ENCODE results near the gene ATP5PD. TPM values are rescaled to one million over a fixed set of nuclear protein-coding genes. Genes with fewer than 3 reads are reported as not detected.
"Not testable (repeated sequence)": the region's sequence is repeated elsewhere in the genome, so short reads cannot be mapped to it uniquely, and the experiment has no call there.

The ATP5PD gene
- total RNA-seq, 1 donor, result 278 TPM

- Histone ChIP-seq H3K9me3 (ENCODE audit: low read depth, low read length) (no peaks in the 10 kb centered on the region), H3K27me3 (ENCODE audit: insufficient read depth, low read length) (no peaks in the 10 kb centered on the region), H2AFZ (ENCODE audit: low read length) (no peak overlapping the region), H3K4me1 (ENCODE audit: insufficient read depth, low read length) (peaks cover 18% of the 10 kb centered on the region), H3K4me3 (ENCODE audit: insufficient read depth, low read length) (no peak overlapping the region), H4K20me1 (ENCODE audit: insufficient read depth, low read length) (peaks cover 3% of the 10 kb centered on the region), H3K27ac (ENCODE audit: low read depth, low read length) (no peak overlapping the region), H3K4me2 (ENCODE audit: insufficient read depth, low read length) (no peak overlapping the region), H3K36me3 (ENCODE audit: insufficient read depth, low read length) (peaks cover 33% of the 10 kb centered on the region), H3K79me2 (ENCODE audit: insufficient read depth, low read length) (peaks cover 38% of the 10 kb centered on the region)
- no peak for TF ChIP-seq CTCF (IDR thresholded peaks at IDR 0.05; ENCODE audit: extremely low read depth, low read depth, low read length)
- DNase-seq (ENCODE audit: insufficient read length, low spot score, missing footprints), result peak; percentile 31
Measured at GRCh38 chr17:75049706-75050105, 2.9 kb upstream of the ATP5PD start.

GRCh38 chr17:75049057-75049456, 2.3 kb upstream of the ATP5PD start:
- Histone ChIP-seq H2AFZ (ENCODE audit: low read length) (no peak overlapping the region), H3K9me3 (ENCODE audit: low read depth, low read length) (no peaks in the 10 kb centered on the region), H3K36me3 (ENCODE audit: insufficient read depth, low read length) (peaks cover 31% of the 10 kb centered on the region), H3K27ac (ENCODE audit: low read depth, low read length) (peak overlapping the region; percentile 3), H3K4me3 (ENCODE audit: insufficient read depth, low read length) (no peak overlapping the region), H3K27me3 (ENCODE audit: insufficient read depth, low read length) (no peaks in the 10 kb centered on the region), H3K79me2 (ENCODE audit: insufficient read depth, low read length) (peaks cover 42% of the 10 kb centered on the region), H3K4me1 (ENCODE audit: insufficient read depth, low read length) (peaks cover 18% of the 10 kb centered on the region), H4K20me1 (ENCODE audit: insufficient read depth, low read length) (peaks cover 3% of the 10 kb centered on the region), H3K4me2 (ENCODE audit: insufficient read depth, low read length) (peak overlapping the region; percentile 88)
- DNase-seq (ENCODE audit: insufficient read length, low spot score, missing footprints), result no peak
- TF ChIP-seq CTCF (IDR thresholded peaks at IDR 0.05; ENCODE audit: extremely low read depth, low read depth, low read length), result no peak

- no peaks in the 10 kb centered on the region for H3K9me3 ChIP-seq (ENCODE audit: low read depth, low read length)
- no peak for TF ChIP-seq CTCF (IDR thresholded peaks at IDR 0.05; ENCODE audit: extremely low read depth, low read depth, low read length)
- peak overlapping the region; percentile 53 for H3K27ac ChIP-seq (ENCODE audit: low read depth, low read length)
- no peaks in the 10 kb centered on the region for H3K27me3 ChIP-seq (ENCODE audit: insufficient read depth, low read length)
- peaks cover 24% of the 10 kb centered on the region for H3K36me3 ChIP-seq (ENCODE audit: insufficient read depth, low read length)
- H2AFZ ChIP-seq (ENCODE audit: low read length), result no peak overlapping the region
- DNase-seq (ENCODE audit: insufficient read length, low spot score, missing footprints), result peak; percentile 63
- peaks cover 18% of the 10 kb centered on the region for H3K4me1 ChIP-seq (ENCODE audit: insufficient read depth, low read length)
- H3K4me2 ChIP-seq (ENCODE audit: insufficient read depth, low read length), result peak overlapping the region; percentile 88
- peaks cover 47% of the 10 kb centered on the region for H3K79me2 ChIP-seq (ENCODE audit: insufficient read depth, low read length)
- H3K4me3 ChIP-seq (ENCODE audit: insufficient read depth, low read length), result peak overlapping the region; percentile 100
- peaks cover 3% of the 10 kb centered on the region for H4K20me1 ChIP-seq (ENCODE audit: insufficient read depth, low read length)
Measured at GRCh38 chr17:75048249-75048878, 1.6 kb upstream of the ATP5PD start.

GRCh38 chr17:75047398-75048098, 779 bp upstream of the ATP5PD start:
- Histone ChIP-seq H3K4me3 (ENCODE audit: insufficient read depth, low read length) (peak overlapping the region; percentile 100), H3K4me2 (ENCODE audit: insufficient read depth, low read length) (peak overlapping the region; percentile 88), H4K20me1 (ENCODE audit: insufficient read depth, low read length) (peaks cover 3% of the 10 kb centered on the region), H3K36me3 (ENCODE audit: insufficient read depth, low read length) (peaks cover 19% of the 10 kb centered on the region), H3K9me3 (ENCODE audit: low read depth, low read length) (no peaks in the 10 kb centered on the region), H3K27ac (ENCODE audit: low read depth, low read length) (peak overlapping the region; percentile 53), H3K79me2 (ENCODE audit: insufficient read depth, low read length) (peaks cover 51% of the 10 kb centered on the region), H2AFZ (ENCODE audit: low read length) (no peak overlapping the region), H3K4me1 (ENCODE audit: insufficient read depth, low read length) (peaks cover 18% of the 10 kb centered on the region), H3K27me3 (ENCODE audit: insufficient read depth, low read length) (no peaks in the 10 kb centered on the region)
- DNase-seq (ENCODE audit: insufficient read length, low spot score, missing footprints), result peak; percentile 77
- TF ChIP-seq CTCF (IDR thresholded peaks at IDR 0.05; ENCODE audit: extremely low read depth, low read depth, low read length), result no peak

- H3K27me3 ChIP-seq (ENCODE audit: insufficient read depth, low read length); H3K9me3 ChIP-seq (ENCODE audit: low read depth, low read length); H4K20me1 ChIP-seq (ENCODE audit: insufficient read depth, low read length); DNase-seq (ENCODE audit: insufficient read length, low spot score, missing footprints): not testable (repeated sequence)
- Histone ChIP-seq H3K4me2 (ENCODE audit: insufficient read depth, low read length) (peak overlapping the region; percentile 84), H3K27ac (ENCODE audit: low read depth, low read length) (peak overlapping the region; percentile 95), H3K79me2 (ENCODE audit: insufficient read depth, low read length) (peaks cover 56% of the 10 kb centered on the region), H3K36me3 (ENCODE audit: insufficient read depth, low read length) (peaks cover 29% of the 10 kb centered on the region), H3K4me1 (ENCODE audit: insufficient read depth, low read length) (peaks cover 18% of the 10 kb centered on the region), H2AFZ (ENCODE audit: low read length) (peak overlapping the region; percentile 97), H3K4me3 (ENCODE audit: insufficient read depth, low read length) (peak overlapping the region; percentile 100)
Measured at GRCh38 chr17:75045946-75046406, 793 bp downstream of the ATP5PD start.
